CD1c-positive myeloid dendritic cell (primary cell): Measurements from ENCODE around the gene YTHDF1.
A peak's percentile ranks its signal among the peaks of the same experiment; 100 is the strongest.

Experiments used
- DNase-seq: peaks from one replicate; pipeline ENCODE4 v3.0.0-alpha.2; 2016; ENCODE audit errors: extremely low spot score

YTHDF1 gene

GRCh38 chr20:63185215-63185796 lies 30.6 kb downstream of the YTHDF1 start:
- DNase-seq, result no peak

GRCh38 chr20:63183422-63184146 lies 32.3 kb downstream of the YTHDF1 start:
- peak; percentile 49 for DNase-seq

GRCh38 chr20:63182946-63183415 lies 33.0 kb downstream of the YTHDF1 start:
- DNase-seq, result no peak

- DNase-seq, result no peak
These were observed 33.5 kb downstream of the YTHDF1 start for GRCh38 chr20:63182425-63182824.

- no peak for DNase-seq
These were observed 34.7 kb downstream of the YTHDF1 start for GRCh38 chr20:63181226-63181625.

GRCh38 chr20:63180569-63181185 lies 35.3 kb downstream of the YTHDF1 start:
- no peak for DNase-seq

GRCh38 chr20:63179687-63180568 lies 36.0 kb downstream of the YTHDF1 start:
- peak; percentile 35 for DNase-seq

- DNase-seq, result peak; percentile 67
These were observed 36.8 kb downstream of the YTHDF1 start for GRCh38 chr20:63178889-63179686.

- DNase-seq, result peak; percentile 12
These were observed 37.5 kb downstream of the YTHDF1 start for GRCh38 chr20:63178446-63178820.

GRCh38 chr20:63177785-63178445 lies 38.0 kb downstream of the YTHDF1 start:
- no peak for DNase-seq

- DNase-seq, result peak; percentile 17
These were observed 38.7 kb downstream of the YTHDF1 start for GRCh38 chr20:63177134-63177784.

GRCh38 chr20:63176427-63177133 lies 39.4 kb downstream of the YTHDF1 start:
- peak; percentile 6 for DNase-seq

GRCh38 chr20:63176034-63176426 lies 39.9 kb downstream of the YTHDF1 start:
- DNase-seq, result no peak

- no peak for DNase-seq
These were observed 40.7 kb downstream of the YTHDF1 start for GRCh38 chr20:63175038-63175895.

- no peak for DNase-seq
These were observed 41.5 kb downstream of the YTHDF1 start for GRCh38 chr20:63174309-63175037.

- DNase-seq, result no peak
These were observed 42.3 kb downstream of the YTHDF1 start for GRCh38 chr20:63173552-63174191.

GRCh38 chr20:63172726-63173125 lies 43.2 kb downstream of the YTHDF1 start:
- no peak for DNase-seq
